NB4 (cell line): Measurements from ENCODE around the gene COG7.
A peak's percentile ranks its signal among the peaks of the same experiment; 100 is the strongest.

ENCODE experiments used
- DNase-seq: peaks from one replicate; pipeline ENCODE4 v3.0.0; 2010; ENCODE audit warnings: low read depth
- H3K4me3 ChIP-seq: one replicate; pipeline ENCODE4 v1.5.1; 2011; ENCODE audit warnings: mild to moderate bottlenecking, low read depth, low read length, moderate library complexity
- MYC ChIP-seq: IDR thresholded peaks from 2 replicates; pipeline ENCODE4 v1.6.1; 2011; ENCODE audit warnings: low read depth, low read length
- POLR2A ChIP-seq: IDR thresholded peaks from 2 replicates; pipeline ENCODE4 v1.6.1; 2011; ENCODE audit warnings: mild to moderate bottlenecking; ENCODE audit not compliant: insufficient read length; ENCODE audit errors: extremely low read depth
- TF ChIP-seq, protein P1 (sequence below): IDR thresholded peaks from one replicate; pipeline ENCODE4 v1.5.1; 2012; ENCODE audit warnings: low read depth, low read length
- TF ChIP-seq, protein P2 (sequence below): IDR thresholded peaks from 2 replicates; pipeline ENCODE4 v1.6.1; 2011; ENCODE audit warnings: low read depth, low read length

Gene COG7

DNA sequence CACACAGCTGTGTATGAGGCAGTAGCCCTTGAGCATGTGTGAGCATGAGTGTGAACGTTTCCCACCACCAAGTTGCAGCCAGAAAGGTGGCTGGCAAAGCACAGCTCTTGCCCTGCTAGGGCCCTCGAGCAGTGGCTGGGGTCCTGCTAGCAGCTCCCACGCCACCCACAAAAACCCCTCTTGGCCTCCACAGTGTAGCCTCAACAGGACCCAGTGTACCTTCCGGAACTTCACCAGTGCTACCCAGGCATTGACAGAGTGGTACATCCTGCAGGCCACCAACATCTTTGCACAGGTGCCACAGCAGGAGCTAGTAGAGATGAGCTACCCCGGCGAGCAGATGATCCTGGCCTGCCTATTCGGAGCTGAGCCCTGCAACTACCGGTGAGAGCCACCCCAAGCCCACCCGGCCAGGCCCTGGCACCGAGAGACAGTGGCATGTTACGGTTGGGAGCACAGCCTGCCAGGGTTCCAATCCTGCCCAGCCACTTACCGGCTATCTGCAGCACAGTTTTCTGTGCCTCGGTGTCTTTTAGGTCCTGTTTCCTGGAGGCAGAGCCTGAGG, 97.8 kb downstream of the COG7 start:
- DNase-seq: no peak
- no peak overlapping the region for H3K4me3 ChIP-seq
- TF ChIP-seq, protein P1, sequence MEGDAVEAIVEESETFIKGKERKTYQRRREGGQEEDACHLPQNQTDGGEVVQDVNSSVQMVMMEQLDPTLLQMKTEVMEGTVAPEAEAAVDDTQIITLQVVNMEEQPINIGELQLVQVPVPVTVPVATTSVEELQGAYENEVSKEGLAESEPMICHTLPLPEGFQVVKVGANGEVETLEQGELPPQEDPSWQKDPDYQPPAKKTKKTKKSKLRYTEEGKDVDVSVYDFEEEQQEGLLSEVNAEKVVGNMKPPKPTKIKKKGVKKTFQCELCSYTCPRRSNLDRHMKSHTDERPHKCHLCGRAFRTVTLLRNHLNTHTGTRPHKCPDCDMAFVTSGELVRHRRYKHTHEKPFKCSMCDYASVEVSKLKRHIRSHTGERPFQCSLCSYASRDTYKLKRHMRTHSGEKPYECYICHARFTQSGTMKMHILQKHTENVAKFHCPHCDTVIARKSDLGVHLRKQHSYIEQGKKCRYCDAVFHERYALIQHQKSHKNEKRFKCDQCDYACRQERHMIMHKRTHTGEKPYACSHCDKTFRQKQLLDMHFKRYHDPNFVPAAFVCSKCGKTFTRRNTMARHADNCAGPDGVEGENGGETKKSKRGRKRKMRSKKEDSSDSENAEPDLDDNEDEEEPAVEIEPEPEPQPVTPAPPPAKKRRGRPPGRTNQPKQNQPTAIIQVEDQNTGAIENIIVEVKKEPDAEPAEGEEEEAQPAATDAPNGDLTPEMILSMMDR: no peak
- TF ChIP-seq, protein P2, sequence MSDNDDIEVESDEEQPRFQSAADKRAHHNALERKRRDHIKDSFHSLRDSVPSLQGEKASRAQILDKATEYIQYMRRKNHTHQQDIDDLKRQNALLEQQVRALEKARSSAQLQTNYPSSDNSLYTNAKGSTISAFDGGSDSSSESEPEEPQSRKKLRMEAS: no peak
- no peak for TF ChIP-seq POLR2A
- TF ChIP-seq MYC: no peak

- no peak for DNase-seq
- no peak overlapping the region for H3K4me3 ChIP-seq
- TF ChIP-seq POLR2A: no peak
- no peak for TF ChIP-seq MYC
- TF ChIP-seq, protein P2: no peak
- TF ChIP-seq, protein P1: no peak
Measured at GRCh38 chr16:23354246-23354645, 98.7 kb downstream of the COG7 start.

GRCh38 chr16:23353440-23353839, 99.5 kb downstream of the COG7 start:
- H3K4me3 ChIP-seq: no peak overlapping the region
- TF ChIP-seq MYC: no peak
- no peak for TF ChIP-seq POLR2A
- no peak for DNase-seq

DNA sequence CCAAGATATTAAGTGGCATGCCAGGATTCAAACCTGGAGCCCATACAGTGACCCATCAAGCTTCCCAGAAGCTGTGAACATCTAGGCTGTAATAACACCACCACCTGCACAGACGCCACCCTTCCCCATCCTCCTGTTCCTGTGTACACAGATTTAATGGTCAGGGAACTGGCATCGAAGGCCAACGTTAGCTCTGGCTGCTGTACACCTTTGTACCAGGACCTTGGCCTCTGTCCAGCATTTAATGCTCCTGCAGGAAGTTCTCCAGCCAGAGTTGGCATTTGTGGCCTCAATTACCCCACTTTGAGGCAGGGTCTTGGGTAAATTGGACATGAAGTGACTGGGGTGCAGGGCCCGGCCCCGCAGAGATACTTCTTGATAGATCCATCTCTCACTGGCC, 101.6 kb downstream of the COG7 start:
- H3K4me3 ChIP-seq: no peak overlapping the region
- TF ChIP-seq POLR2A: no peak
- no peak for TF ChIP-seq MYC
- TF ChIP-seq, protein P1: no peak
- TF ChIP-seq, protein P2: no peak
- no peak for DNase-seq

GRCh38 chr16:23348579-23349469, 104.2 kb downstream of the COG7 start:
- TF ChIP-seq, protein P2: no peak
- TF ChIP-seq POLR2A: no peak
- TF ChIP-seq, protein P1: peak; percentile 21
- peak; percentile 29 for DNase-seq
- no peak overlapping the region for H3K4me3 ChIP-seq

DNA sequence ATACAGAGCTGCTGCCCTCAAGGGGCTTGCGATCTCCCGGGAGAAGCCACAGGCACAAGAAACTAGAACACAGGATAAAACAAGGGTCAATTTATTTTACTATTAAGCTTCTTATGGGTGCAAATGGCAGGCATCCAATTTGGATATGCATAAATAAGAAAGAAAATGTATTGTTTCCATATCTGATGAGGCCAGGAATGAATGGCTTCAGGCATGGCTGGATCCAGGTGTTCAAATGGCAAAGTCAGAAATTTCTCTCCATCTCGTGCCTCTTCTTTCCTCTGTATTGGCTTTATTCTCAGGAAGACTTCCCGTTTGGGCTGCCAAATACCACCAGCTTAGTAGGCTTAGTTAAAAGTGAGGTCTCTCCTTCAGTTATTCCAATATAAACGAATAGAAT, 107.8 kb downstream of the COG7 start:
- DNase-seq: no peak
- TF ChIP-seq, protein P1: no peak
- TF ChIP-seq, protein P2: no peak
- TF ChIP-seq MYC: no peak
- no peak for TF ChIP-seq POLR2A
- H3K4me3 ChIP-seq: no peak overlapping the region
